Measurements from ENCODE around the gene ESAM.

Gene ESAM

GRCh38 chr11:124727474-124727873 is 34.6 kb downstream of the ESAM start:
- no peak for DNase-seq

DNA sequence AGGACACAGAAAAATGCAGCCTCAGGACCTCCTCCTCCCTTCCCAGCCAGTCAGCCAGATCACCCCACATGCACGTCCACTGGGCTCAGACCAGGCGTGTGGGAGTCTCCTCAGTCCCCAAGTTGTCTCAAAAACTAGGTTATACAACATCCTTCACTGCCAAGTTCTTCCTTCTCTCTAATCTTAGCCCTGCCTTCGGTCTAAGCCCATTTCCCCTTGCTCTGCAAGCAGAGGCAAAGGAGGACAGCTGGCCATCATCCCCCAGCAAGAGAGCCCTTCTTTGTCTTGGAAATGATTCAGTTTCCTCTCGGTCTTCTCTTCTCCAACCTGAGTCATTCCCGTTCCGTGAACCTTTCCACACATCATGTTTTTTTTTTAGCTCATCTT is 36.4 kb downstream of the ESAM start:
- peak; percentile 34 for DNase-seq

DNA sequence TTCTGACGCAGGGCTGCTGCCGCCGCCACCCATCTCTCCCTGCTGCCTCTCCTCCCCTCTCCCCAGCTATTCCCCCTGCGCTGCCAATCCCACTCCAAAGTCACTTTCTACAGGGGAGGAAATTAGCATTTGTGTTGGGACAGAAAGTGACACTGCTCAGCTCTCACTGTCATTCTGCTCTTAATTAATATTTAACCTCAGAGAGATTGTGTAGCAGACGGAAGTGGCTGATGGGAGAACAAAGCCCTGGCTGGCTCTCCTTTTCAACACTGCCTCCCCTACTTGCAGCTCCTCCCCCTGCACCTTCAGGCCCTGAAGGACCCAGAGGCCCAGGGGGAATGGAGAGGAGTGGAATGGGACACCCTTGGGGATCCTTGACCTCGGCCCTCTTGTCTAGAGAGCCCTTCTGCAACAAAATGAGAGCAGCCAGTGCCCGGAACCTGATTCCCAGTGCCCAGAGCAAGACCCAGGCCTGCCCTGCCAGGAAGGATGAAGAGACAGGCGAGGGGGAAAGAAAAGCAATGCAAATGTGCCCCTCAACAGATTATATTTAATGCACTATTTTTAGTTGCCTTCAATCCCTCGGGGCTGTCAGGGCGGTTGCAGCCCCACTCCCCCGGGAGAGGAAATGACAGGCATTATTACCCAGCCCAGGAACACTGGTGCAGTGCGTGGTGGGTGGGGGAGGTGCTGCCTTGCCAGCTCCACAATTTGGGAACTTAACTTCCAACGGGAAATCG is 36.9 kb downstream of the ESAM start:
- no peak for DNase-seq

DNA sequence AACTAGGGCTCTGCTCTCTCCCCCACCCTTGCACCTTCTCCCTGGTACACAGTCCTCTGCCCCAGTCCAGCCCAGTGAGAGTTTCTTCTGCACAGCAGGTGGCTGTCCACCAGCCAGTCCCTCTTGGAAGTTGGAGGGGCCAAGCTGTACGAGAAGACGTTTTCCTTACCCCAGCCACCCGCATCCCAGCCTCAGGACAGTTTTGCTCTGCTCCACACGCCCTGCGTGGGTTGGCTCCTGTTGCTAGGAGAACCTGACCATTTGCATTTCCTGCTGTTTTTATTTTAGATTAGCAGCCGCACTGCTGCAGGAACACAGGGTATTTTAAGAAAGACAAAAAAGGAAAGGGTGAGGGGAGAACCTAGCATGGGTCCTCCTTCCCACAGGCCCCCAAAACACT is 39.9 kb downstream of the ESAM start:
- no peak for DNase-seq

DNA sequence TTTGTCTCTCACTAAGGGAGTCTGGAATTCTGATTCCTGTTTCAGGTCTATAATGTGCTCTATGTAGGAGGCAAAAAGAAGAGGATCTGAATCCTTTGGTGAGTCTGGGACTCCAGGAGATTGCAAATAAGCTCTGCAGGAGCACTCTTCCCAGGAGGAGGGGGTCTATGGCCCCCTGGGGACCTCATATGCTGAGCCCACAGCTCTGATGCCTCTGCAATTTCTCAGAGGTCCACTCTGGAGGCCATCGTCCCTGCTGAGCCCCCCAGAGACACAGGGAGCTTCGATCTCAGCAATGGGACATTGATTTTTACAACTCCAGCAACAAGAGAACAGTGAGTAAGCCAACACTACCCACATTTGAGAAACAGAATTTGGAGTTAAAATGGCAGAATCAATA is 42.6 kb downstream of the ESAM start:
- DNase-seq: no peak

DNA sequence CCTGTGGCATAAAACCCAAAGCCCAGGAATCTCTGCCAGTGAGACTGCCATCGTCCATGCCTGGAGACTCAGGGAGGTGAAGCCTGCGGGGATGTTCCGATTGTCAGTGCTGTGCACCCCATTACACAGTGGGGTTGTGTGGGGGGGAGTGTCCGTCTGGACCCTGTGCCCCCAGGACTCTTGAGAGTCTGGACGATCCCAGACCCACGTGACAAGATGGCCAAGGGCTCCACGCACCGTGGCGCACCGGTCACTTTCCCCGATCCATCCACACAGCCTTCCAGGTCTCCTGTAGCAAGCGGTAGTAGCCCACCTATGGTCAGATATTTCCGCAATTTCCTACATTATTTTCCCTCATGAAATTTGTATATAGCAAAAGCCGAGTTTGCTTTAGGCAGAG is 43.3 kb downstream of the ESAM start:
- no peak for DNase-seq

GRCh38 chr11:124717786-124718651 is 44.1 kb downstream of the ESAM start:
- peak; percentile 34 for DNase-seq

DNA sequence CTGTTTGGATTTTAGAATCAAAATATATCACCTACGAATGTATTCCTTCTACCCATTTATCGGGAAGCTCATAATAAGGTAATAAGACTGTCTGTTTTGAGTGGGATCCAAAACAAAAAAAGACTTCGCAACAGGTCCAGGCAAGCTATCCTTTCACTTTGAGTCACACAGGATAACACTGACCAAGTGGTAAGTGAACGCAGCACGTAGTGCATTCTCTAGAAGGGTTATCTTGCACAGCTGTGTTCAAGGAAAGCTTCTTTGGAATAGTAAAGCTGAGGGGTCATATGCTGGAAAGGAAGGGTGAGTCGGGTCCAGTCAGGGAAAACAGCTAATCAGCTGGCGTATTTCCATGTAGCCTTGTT is 44.7 kb downstream of the ESAM start:
- DNase-seq: no peak

- DNase-seq: no peak
These were observed 45.5 kb downstream of the ESAM start for GRCh38 chr11:124716591-124716990.

GRCh38 chr11:124712392-124712791 is 49.7 kb downstream of the ESAM start:
- DNase-seq: no peak

GRCh38 chr11:124707829-124708228 is 54.3 kb downstream of the ESAM start:
- no peak for DNase-seq

Data from kidney glomerular epithelial cell (primary cell).